ENCODE measurements around the gene SFMBT2.

The SFMBT2 gene

DNA sequence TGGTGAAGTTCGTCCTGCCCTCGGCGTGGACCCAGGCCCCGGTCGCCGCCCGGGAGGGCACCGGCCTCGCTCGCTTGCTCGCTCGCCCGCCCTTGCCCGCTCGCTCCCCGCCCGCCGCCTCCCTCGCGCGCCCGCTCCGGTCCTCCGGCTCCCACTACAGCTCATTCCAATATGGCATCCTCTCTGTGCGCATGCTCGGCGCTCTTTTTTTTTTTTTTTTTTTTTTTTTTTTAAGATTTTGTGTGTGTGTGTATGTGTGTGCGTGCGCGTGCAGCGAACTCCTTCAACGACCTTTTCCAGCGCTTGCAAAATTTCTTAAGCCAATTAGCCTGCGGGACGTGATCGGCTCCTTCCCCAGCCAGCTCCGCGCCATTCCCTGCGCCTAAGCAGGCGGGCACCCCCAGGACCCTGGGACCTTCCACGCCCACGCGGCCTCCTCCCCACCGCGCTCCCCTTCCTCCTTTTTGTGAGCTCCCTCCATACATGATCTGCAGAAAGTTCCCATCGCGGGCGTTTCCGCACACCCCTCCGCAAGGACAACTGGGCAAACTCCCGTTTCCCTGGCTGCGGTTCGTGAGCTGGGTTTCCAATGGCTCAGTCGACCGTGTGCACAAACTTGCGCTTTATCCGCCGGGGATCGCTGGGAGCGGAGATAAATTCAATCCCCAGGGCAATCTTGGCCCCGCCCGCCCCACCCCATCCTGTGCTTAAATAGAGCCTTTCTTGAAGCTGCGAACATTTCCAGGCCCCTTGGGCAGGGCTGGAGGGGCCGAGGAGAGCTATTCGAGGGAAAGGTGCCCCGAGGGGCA lies at the start of gene SFMBT2:
Gene SFMBT2, minus strand, starts transcription at position 173 of the 809 bp plus-strand sequence. CDS start 29,136 bp downstream, outside the sequence.
- DNase-seq (ENCODE audit: low read depth) = no peak

DNA sequence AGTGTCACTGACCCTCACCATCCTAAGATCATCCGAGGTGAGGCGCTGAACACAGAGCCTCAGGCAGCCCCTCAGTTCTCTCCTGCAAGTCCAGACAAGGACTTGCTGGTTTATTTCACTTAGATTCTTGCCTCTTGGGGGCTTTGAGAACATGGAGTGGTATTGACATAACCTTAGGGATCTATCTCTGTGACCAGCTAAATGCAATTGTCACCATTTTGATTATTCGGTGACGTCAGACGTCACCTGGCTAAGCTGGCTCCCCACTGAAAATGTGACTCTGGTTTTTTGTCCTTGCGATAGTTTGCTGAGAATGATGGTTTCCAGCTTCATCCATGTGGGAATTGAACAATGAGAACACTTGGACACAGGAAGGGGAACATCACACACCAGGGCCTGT lies 49.2 kb upstream of the SFMBT2 start:
- no peak for DNase-seq (ENCODE audit: low read depth)

DNA sequence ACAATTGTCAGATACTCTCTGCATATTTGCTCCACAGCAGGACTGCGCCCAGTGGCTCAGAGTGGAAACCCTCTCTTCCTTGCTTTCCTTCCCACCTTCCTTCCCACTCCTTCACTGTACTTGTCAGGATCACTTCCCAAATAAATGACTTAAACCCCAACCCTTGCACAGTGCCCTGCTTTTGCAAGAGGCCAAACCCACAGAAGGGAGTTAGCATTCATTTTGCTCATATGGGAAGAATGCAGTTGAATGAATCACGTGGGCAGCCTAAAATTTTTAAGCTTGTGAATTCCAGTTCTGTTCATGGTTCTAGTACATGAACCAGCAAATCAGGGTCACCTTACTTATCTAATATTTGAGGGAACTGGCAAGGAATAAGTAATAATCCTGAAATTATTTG lies 47.7 kb upstream of the SFMBT2 start:
- no peak for DNase-seq (ENCODE audit: low read depth)

DNA sequence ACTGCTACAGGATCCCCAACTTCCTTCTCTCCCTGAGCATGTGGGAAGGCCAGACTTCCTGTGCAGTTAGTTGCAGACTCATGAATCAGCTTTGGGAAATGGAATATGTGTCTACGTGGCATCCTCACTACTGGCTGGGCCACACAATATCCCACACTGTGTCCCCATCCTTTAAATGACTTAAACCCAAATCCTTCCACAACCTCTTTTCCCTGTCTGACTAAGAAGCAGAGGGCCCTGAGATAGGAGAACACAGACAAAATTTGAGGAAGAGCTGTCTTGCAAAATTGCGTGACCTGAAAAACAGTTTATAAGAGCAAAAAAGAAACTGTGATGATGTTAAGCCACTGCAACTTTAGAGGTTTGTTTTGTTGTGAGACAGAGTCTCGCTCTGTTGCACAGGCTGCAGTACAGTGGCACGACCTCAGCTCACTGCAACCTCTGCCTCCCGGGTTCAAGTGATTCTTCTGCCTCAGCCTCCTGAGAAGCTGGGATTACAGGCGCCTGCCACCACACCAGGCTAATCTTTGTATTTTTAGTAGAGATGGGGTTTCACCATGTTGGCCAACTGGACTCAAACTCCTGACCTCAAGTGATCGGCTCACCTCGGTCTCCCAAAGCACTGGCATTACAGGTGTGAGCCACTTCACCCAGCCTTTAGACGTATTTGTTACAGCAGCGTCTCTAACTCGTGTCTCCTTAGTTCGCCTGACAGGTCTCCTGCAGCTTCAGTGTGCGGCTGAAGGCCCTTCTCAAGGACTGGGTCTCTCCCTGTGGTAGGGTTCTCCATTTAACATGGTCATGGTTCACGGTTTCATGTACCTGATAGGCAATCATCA lies 46.9 kb upstream of the SFMBT2 start:
- no peak for DNase-seq (ENCODE audit: low read depth)

- DNase-seq (ENCODE audit: low read depth) = no peak
Observed at GRCh38 chr10:7449063-7449695, 38.3 kb upstream of the SFMBT2 start.

- no peak for DNase-seq (ENCODE audit: low read depth)
Observed at GRCh38 chr10:7445474-7446185, 34.8 kb upstream of the SFMBT2 start.

DNA sequence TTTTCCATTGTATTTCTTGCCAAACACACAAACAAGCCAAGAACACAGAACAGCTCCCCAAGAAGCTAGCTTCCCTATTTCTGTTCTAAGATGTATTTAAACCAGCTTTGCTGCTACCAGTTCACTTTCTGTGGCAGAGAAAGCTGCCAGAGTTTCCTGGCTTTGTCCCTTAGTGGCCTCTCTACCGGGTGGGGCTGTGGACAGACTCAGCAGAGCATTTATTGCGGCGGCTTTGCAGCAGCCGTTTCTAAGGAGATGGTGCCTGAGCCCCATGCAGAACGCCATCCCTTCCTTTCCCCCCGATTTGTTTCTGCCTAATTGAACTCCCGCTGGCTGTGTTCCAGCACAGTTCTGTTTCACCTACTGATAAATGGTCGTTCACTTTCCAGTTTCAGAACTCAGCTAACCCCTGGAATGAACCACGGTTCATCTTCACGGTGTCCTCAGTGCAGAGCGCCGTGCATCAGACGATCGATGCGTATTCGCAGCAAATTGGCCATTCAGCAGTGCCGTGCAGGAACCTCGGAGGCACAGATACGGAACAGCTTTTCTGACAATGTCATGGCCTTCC lies 33.8 kb upstream of the SFMBT2 start:
- no peak for DNase-seq (ENCODE audit: low read depth)

GRCh38 chr10:7443036-7443435 lies 32.2 kb upstream of the SFMBT2 start:
- DNase-seq (ENCODE audit: low read depth) = no peak

- no peak for DNase-seq (ENCODE audit: low read depth)
Observed at GRCh38 chr10:7441403-7442147, 30.7 kb upstream of the SFMBT2 start.

- no peak for DNase-seq (ENCODE audit: low read depth)
Observed at GRCh38 chr10:7439696-7440095, 28.9 kb upstream of the SFMBT2 start.

DNA sequence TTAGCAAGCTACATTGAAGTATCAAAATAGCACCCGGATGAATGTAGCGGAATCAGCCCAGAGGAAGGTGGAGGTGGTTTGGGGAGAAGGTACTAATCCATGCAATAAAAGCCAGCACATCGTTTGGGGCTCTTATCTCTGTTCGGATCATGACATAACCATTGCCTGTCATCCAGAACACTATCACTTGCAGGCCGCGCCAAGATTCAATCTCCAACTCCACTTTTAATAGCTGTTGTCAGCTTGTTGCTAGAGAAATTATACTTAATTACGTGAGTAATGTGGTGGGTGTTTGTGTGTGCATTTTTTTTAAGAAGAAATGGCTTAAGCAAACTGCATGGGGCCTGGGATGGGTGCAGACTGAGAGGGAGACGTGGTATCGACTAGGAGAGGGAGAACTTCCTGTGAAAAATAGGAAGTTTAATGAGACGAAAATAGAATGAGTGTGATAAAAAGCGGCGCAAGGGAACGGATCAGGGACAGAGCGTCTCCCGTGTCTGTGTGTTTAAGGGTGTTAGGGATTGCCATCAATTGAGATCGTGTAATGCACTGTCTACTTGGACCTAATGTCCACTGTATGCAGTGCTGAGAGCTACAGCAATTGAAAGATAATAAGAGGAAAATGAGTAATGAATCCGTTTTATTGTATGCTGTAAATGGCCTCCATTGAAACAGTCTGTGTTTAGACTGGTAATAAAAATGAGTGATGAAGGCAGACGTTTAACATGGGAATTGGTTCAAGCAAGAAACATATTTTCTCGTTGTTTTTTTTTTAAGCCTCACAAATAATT lies 27.6 kb upstream of the SFMBT2 start:
- no peak for DNase-seq (ENCODE audit: low read depth)

- DNase-seq (ENCODE audit: low read depth) = no peak
Observed at GRCh38 chr10:7436490-7437100, 25.8 kb upstream of the SFMBT2 start.

DNA sequence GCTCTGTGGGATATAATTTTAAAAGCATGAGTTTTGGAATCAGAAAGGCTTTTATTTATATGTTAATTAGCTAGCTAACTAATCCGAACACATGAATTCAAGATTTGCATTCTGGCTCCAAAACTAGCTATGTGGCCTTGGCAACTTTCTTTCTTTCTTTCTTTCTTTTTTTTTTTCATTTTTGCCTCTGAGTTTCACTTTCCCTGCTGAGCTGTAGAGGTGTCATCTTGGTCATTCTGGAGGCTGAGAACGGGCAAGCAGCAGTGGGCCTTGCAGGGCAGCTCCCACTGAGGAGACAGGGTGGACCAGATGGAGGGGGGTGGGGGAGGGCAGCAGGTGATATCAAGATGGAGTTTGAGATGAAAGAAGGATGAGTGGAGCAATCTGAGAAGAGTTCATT lies 24.8 kb upstream of the SFMBT2 start:
- DNase-seq (ENCODE audit: low read depth) = no peak

DNA sequence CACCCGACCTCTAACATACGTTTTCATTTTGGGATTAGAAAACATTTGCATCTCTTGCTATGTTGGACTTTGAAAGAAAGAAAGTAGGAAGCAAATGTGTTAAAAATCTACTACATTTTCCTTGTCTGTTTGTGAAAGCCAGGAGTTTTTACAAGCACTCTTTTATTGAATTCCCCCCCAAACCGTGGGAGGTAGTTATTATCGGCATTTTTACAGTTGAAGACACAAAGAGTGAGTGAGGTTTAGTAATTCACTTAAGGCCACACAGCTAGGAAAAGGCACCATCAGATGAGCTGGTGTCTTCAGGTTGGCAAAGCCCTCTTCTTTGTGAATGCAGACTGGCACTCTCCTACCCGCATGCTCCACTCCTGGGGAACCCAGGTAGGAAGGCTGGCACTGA lies 23.5 kb upstream of the SFMBT2 start:
- DNase-seq (ENCODE audit: low read depth) = no peak

DNA sequence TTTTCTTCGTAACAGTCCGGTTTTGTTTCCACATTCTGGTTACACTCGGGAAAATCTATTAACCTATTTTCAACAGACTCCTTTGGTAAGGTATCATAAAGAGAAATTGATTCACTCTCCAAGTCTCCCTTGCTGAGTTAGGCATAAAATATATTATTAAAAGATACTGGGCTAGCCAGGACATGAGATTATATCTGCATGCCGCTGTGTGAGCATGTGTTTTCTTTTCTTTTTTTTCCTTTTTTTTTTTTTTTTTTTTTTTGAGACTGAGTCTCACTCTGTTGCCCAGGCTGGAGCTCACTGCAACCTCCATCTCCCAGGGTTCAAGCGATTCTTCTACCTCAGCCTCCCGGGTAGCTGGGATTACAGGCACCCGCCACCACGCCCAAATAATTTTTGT lies 23.0 kb upstream of the SFMBT2 start:
- DNase-seq (ENCODE audit: low read depth) = no peak

- DNase-seq (ENCODE audit: low read depth) = no peak
Observed at GRCh38 chr10:7432884-7433726, 22.3 kb upstream of the SFMBT2 start.

DNA sequence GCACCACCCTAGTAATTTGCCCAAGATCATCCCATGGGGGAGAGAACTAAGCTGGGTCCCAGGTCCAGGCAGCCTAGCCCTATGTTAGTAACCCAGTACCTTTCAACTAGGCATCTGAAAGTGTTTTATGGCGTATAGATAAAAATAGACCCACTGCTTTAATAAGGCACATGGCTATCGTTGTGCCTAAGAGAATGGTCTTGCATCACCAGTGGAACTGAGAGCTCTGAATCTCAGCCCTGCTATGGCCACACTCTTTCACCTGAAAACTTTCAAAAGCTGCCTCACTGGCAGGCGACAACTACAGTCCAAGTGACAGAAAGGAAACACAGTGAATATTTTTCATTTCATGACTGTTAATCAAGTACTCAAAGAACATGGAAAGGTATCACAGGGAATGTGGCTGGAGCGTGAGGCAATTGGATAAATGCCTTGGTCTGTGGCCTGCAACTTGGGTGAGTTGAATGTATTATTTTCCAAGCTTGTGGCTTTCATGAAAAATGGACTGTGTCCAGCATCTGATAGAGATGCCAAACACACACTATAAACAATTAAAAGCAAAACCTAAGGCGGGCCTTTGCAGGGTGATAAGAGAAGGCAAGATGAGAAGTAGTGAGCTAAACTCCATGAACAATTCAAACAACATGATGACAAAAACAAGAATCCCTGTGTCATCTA lies 18.0 kb upstream of the SFMBT2 start:
- no peak for DNase-seq (ENCODE audit: low read depth)

- DNase-seq (ENCODE audit: low read depth) = no peak
Observed at GRCh38 chr10:7426349-7426748, 15.5 kb upstream of the SFMBT2 start.

Data from stimulated activated CD8-positive, alpha-beta memory T cell treated with anti-CD3 and anti-CD28 coated beads, Interleukin-7, amount 100 ng/mL, for 24 hours (primary cell).